Activated CD4-positive, alpha-beta T cell treated with anti-CD3 and anti-CD28 coated beads for 36 hours (primary cell): ENCODE data around the gene GPRC5D. TPM values are rescaled to one million over a fixed set of nuclear protein-coding genes. Genes with fewer than 3 reads are reported as not detected.

Experiments
- ATAC-seq: fragments of 200-7000 bp; cut with Tn5 transposase; one replicate; pipeline ENCODE4 v1.10.0; 2021; ENCODE audit warnings: mild to moderate bottlenecking, moderate library complexity
- CTCF ChIA-PET: fragments of 350-600 bp; sonication (Branson Sonifier 250); formaldehyde crosslinking; loops from one replicate; lab custom pipeline; 2021; ENCODE audit warnings: antibody characterized with exemption; lab: Charles Lee
- POLR2A ChIA-PET: fragments of 350-600 bp; sonication (Branson Sonifier 250); formaldehyde crosslinking; loops from one replicate; lab custom pipeline; 2021; ENCODE audit warnings: antibody characterized with exemption, inconsistent platforms; lab: Charles Lee
- DNase-seq: peaks from one replicate; pipeline ENCODE4 v3.0.0-alpha.2; 2020
- H3K27ac Mint-ChIP-seq: one replicate; pipeline ENCODE4 v1.8.0; 2021; ENCODE audit warnings: mixed read lengths
- H3K27me3 Mint-ChIP-seq: one replicate; pipeline ENCODE4 v1.8.0; 2021; ENCODE audit warnings: mixed read lengths
- H3K36me3 Mint-ChIP-seq: one replicate; pipeline ENCODE4 v1.8.0; 2021; ENCODE audit warnings: low read depth, mixed read lengths
- H3K4me1 Mint-ChIP-seq: one replicate; pipeline ENCODE4 v1.8.0; 2021; ENCODE audit warnings: mixed read lengths
- H3K4me3 Mint-ChIP-seq: one replicate; pipeline ENCODE4 v1.8.0; 2021; ENCODE audit warnings: mild to moderate bottlenecking, moderate library complexity, mixed read lengths
- H3K9me3 Mint-ChIP-seq: one replicate; pipeline ENCODE4 v1.8.0; 2021; ENCODE audit warnings: low read depth, mixed read lengths
- intact Hi-C, 2 experiments: fragments of 100-400 bp; cut with DNase I in 1 of 2; cut with micrococcal nuclease in 1 of 2; formaldehyde crosslinking; loops; one replicate each; pipeline versions ENCODE4 v1.14.2 to v1.15.1; 2022 to 2024; cut with DNase I, micrococcal nuclease
- total RNA-seq, 2 experiments: library from RNA; stranded (reverse); gene quantifications; one replicate each; pipeline ENCODE4 v1.2.3, GENCODE V29; 2021

Gene GPRC5D
- total RNA-seq, 2 experiments from 2014 or later, result not detected

DNA sequence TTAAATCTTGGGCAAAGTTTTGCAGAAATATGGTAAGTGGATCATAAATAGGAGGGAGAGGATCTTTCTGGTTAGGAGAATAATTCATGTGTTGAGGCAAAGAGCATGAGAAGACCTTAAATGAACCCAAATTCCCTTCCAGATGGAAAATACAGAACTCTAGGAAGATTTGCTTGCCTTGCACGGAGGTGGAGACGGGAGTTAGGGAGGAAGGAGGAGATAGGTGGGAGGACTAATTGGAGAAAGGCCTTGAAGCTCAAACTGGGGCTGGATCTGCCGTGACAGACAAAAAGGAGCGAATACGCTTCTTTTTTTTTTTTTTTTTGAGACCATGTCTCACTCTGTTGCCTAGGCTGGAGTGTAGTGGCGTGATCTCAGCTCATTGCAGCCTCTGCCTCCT is 54.7 kb downstream of the GPRC5D start:
- Mint-ChIP-seq H3K9me3 (no peaks in the 10 kb centered on the region), H3K4me1 (peaks cover 39% of the 10 kb centered on the region), H3K27ac (no peak overlapping the region), H3K36me3 (no peaks in the 10 kb centered on the region), H3K4me3 (no peak overlapping the region), H3K27me3 (peaks cover 24% of the 10 kb centered on the region)
- intact Hi-C loops, result loop anchor here (5.0 to 10.0 kb wide), 6 partner anchors 110 to 540 kb away; partner anchors contain the start of genes APOLD1 (in 1 of the 2), BORCS5 (in 1 of the 2) and GSG1 (in 1 of the 2)
- ChIA-PET POLR2A (interaction anchor here (0.6 kb wide), 1 partner anchor 19 kb away, joined by 4 read pairs; no protein-coding TSS in a partner anchor), CTCF (interaction anchor here (1.0 to 1.6 kb wide), 3 partner anchors 19 to 205 kb away, joined by 3 to 4 read pairs (median 4); no protein-coding TSS in a partner anchor)
- ATAC-seq (no peak), DNase-seq (no peak)

DNA sequence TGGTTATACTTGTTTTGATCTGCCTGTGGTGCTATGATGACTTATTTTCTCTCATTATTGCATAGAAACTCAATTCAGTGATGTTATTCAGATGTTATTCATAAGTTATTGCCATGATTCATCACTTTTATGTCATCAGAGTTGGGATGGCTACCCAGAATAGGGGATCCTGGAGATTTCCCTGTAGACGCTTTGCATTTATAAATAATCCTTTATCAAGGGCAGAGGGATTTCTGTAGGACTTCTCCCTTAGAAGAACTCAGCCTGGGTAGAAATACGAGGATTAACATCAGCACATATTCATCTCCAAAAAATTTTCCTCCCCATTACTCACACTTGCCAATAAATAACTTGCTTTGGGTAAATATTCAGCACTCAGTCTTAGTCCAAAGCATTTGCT is 55.7 kb downstream of the GPRC5D start:
- Mint-ChIP-seq H3K27me3 (peaks cover 23% of the 10 kb centered on the region), H3K36me3 (no peaks in the 10 kb centered on the region), H3K4me1 (peaks cover 37% of the 10 kb centered on the region), H3K4me3 (no peak overlapping the region), H3K27ac (no peak overlapping the region), H3K9me3 (no peaks in the 10 kb centered on the region)
- intact Hi-C loops, result loop anchor here (5.0 to 10.0 kb wide), 6 partner anchors 109 to 539 kb away; partner anchors contain the start of genes APOLD1 (in 1 of the 2), BORCS5 (in 1 of the 2) and GSG1 (in 1 of the 2)
- ATAC-seq (no peak), DNase-seq (no peak)
- CTCF ChIA-PET, result interaction anchor here (0.7 to 1.6 kb wide), 4 partner anchors 20 to 206 kb away, joined by 3 to 4 read pairs (median 4); no protein-coding TSS in a partner anchor
- POLR2A ChIA-PET, result interaction anchor here (0.6 kb wide), 1 partner anchor 281 kb away, joined by 4 read pairs; no protein-coding TSS in a partner anchor

DNA sequence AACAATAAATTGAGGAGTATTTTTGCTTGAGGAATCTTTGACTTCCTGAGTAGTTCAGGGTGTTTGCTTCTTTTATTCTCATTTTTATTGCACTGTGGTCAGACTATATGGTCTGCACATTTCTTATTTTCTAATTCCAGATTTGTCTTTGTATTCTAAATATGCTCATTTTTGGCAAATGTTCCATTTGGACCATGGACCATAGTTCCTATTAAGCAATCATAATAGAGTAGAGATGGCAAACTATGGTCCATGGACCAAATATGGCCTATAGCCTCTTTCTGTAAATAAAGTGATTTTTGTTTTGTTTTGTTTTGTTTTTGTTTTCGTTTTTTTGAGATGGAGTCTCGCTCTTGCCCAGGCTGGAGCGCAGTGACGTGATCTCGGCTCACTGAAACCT is 58.5 kb downstream of the GPRC5D start:
- H3K4me3 Mint-ChIP-seq, result no peak overlapping the region
- H3K27me3 Mint-ChIP-seq, result peaks cover 31% of the 10 kb centered on the region
- ChIA-PET CTCF (no interaction called here), POLR2A (no interaction called here)
- ATAC-seq (no peak), DNase-seq (no peak)
- peaks cover 19% of the 10 kb centered on the region for H3K4me1 Mint-ChIP-seq
- H3K36me3 Mint-ChIP-seq, result no peaks in the 10 kb centered on the region
- intact Hi-C loops, result loop anchor here in 1 of 2 experiments (10.0 kb wide), 1 partner anchor 389 kb away; no protein-coding TSS in a partner anchor
- no peaks in the 10 kb centered on the region for H3K9me3 Mint-ChIP-seq
- H3K27ac Mint-ChIP-seq, result no peak overlapping the region

DNA sequence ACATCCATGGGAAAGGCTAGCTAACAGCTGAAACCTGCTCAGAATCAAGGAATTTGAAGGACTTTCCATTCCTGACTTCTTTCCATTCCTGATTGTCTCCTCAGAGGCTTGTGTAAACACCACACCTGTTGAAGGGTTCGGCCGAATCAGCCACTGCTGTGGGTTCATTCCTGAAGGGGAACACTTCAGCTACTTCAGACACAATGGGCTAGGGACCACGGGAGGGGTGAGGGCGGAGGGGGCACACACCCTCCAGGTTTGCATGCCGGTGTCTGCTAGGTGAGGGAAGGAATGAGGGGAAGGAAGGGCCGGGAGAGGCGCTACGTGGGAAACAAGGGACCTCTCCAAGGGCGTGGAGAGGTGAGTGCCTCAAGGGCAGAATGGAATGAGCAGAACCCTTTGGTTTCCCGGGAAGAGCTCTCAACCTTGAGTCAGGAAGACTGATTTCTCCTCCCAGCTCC is 59.3 kb downstream of the GPRC5D start:
- CTCF ChIA-PET, result interaction anchor here (0.7 kb wide), 1 partner anchor 153 kb away, joined by 3 read pairs; no protein-coding TSS in a partner anchor
- no peak for DNase-seq
- Mint-ChIP-seq H3K36me3 (no peaks in the 10 kb centered on the region), H3K4me3 (no peak overlapping the region), H3K4me1 (peaks cover 17% of the 10 kb centered on the region), H3K27ac (no peak overlapping the region), H3K9me3 (no peaks in the 10 kb centered on the region), H3K27me3 (peaks cover 31% of the 10 kb centered on the region)
- POLR2A ChIA-PET, result no interaction called here
- ATAC-seq, result no peak
- intact Hi-C loops, result loop anchor here in 1 of 2 experiments (10.0 kb wide), 1 partner anchor 388 kb away; no protein-coding TSS in a partner anchor

DNA sequence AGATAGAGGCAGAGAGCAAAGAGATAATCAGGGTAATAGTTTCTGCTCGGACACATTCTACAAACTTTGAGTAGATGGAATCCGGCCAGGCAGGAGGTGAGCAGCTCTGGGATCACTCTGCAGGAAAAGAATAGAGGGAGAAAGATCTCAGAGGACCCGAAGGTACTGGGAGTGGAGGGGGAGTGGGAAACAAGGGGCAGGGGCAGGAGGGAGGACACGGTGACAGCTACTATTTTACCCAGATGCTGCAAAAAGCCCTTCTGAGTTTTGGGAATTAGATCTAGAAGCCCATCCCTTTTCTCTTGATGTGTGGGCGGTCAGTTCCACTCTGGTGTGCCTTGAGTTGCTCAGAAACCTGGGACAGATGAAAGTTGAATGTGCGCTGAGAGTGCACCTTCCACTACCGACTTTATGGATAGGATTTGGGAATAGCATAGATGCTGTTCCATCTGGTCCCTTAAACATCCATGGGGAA is 60.1 kb downstream of the GPRC5D start:
- H3K9me3 Mint-ChIP-seq, result no peaks in the 10 kb centered on the region
- ChIA-PET CTCF (interaction anchor here (0.6 to 1.6 kb wide), 7 partner anchors 17 to 320 kb away, joined by 3 to 6 read pairs (median 5); no protein-coding TSS in a partner anchor), POLR2A (no interaction called here)
- no peaks in the 10 kb centered on the region for H3K36me3 Mint-ChIP-seq
- H3K4me3 Mint-ChIP-seq, result peak overlapping the region; percentile 70
- DNase-seq (no peak), ATAC-seq (no peak)
- peaks cover 17% of the 10 kb centered on the region for H3K4me1 Mint-ChIP-seq
- peaks cover 29% of the 10 kb centered on the region for H3K27me3 Mint-ChIP-seq
- no peak overlapping the region for H3K27ac Mint-ChIP-seq
- intact Hi-C loops, result loop anchor here in 1 of 2 experiments (10.0 kb wide), 1 partner anchor 387 kb away; no protein-coding TSS in a partner anchor

DNA sequence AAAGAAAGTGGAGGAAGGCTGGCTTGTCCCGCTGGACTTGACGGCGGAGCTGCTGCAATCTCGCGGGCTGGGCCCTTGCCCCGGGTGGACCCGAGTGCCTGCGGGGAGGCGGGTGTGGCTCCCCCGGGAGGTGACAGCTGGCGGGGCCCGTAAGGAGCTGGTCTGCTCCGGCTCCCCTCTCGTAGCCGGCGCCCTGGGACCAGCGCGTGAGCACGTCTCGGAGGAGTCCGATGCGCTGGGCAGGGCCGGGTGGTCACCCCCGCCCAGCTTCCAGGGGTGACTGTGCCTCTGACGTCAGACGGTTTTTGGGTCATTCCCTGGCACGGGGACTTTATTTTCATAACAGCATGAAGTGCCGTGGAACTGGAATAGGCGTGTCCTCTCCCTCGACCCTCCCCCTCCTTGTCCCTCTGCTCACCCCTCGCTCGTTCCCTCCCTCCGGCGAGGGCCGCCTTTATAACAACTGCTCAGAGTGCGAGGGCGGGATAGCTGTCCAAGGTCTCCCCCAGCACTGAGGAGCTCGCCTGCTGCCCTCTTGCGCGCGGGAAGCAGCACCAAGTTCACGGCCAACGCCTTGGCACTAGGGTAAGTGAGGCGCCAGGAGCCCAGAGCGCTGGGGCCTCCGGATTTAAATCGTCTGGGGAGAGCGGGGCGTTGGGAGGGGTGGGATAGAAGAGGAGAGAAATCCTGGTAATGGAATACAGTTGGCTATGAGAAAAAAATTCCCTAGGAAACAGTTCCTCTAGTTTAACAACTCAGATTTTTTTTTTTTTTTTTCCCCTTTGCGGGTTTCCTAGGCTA is 60.7 kb downstream of the GPRC5D start, which contains the start of gene GPRC5A:
TSS of gene GPRC5A (plus strand) at position 483 of the 801 bp plus-strand sequence. CDS start 16,688 bp downstream, outside the sequence.
- DNase-seq (peak; percentile 65), ATAC-seq (peak; percentile 75)
- Mint-ChIP-seq H3K27me3 (peaks cover 27% of the 10 kb centered on the region), H3K4me3 (peak within 1 kb of the TSS; percentile 70), H3K36me3 (no peaks in the 10 kb centered on the region), H3K4me1 (peaks cover 14% of the 10 kb centered on the region), H3K27ac (peak within 1 kb of the TSS; percentile 69), H3K9me3 (no peaks in the 10 kb centered on the region)
- POLR2A ChIA-PET, result interaction anchor here (0.6 kb wide), 1 partner anchor 1085 kb away, joined by 5 read pairs; no protein-coding TSS in a partner anchor
- CTCF ChIA-PET, result interaction anchor here (0.6 to 1.6 kb wide), 10 partner anchors 17 to 321 kb away, joined by 3 to 6 read pairs (median 4); no protein-coding TSS in a partner anchor
- intact Hi-C loops, result loop anchor here in 1 of 2 experiments (10.0 kb wide), 1 partner anchor 386 kb away; no protein-coding TSS in a partner anchor

Other genes starting within 250 kb of the GPRC5D start
- 10 to 100 TPM; 34.2 to 37.0 TPM for gene CDKN1B, start 234.8 kb downstream of the GPRC5D start, total RNA-seq
- 1 to 10 TPM; 3.5 to 7.0 TPM for gene APOLD1, start 166.5 kb downstream of the GPRC5D start, total RNA-seq
- 10 to 100 TPM; 91.3 to 91.9 TPM for gene DDX47, start 138.8 kb downstream of the GPRC5D start, total RNA-seq
- under 1 TPM; 0.14 to 0.35 TPM for gene GPRC5A, start 60.6 kb downstream of the GPRC5D start, total RNA-seq
- 10 to 100 TPM; 23.5 to 28.6 TPM for gene HEBP1, start 48.1 kb upstream of the GPRC5D start, total RNA-seq
- 10 to 100 TPM; 11.1 to 12.2 TPM for gene FAM234B, start 92.2 kb upstream of the GPRC5D start, total RNA-seq
- gene GSG1, start 151.5 kb upstream of the GPRC5D start, total RNA-seq, result not detected
- 10 to 100 TPM; 12.9 to 16.6 TPM for gene EMP1, start 244.6 kb upstream of the GPRC5D start, total RNA-seq